IMR-90 (cell line): ENCODE results near the gene SLC35B3. TPM values are rescaled to one million over a fixed set of nuclear protein-coding genes. Genes with fewer than 3 reads are reported as not detected.
"Not testable (repeated sequence)": the region's sequence is repeated elsewhere in the genome, so short reads cannot be mapped to it uniquely, and the experiment has no call there.

Source experiments
- ATAC-seq: fragments of 200-7000 bp; cut with Tn5 transposase; 2 replicates; pipeline ENCODE4 v1.9.1; 2020; ENCODE audit warnings: low read depth, mild to moderate bottlenecking, moderate library complexity
- BruUV-seq: library from RNA; stranded (reverse); fragments of 400-500 nt; replicated peaks from 2 replicates; lab custom pipeline; 2021; lab: Mats Ljungman, UMichigan
- CTCF ChIA-PET: fragments of 300-600 bp; formaldehyde crosslinking; extraction: SDS; loops from one replicate; lab custom pipeline; 2021; ENCODE audit warnings: antibody characterized with exemption; lab: Yijun Ruan, JAX
- POLR2A ChIA-PET: fragments of 300-600 bp; sonication (Branson Sonifier 250); formaldehyde crosslinking; loops from one replicate; lab custom pipeline; 2022; ENCODE audit warnings: antibody characterized with exemption; ENCODE audit not compliant: unreplicated experiment; lab: Charles Lee
- DNase-seq: peaks from one replicate; pipeline ENCODE4 v3.0.0; 2013
- H2AFZ ChIP-seq: replicated peaks from 2 replicates; pipeline ENCODE3; 2013; ENCODE audit warnings: low read length, mild to moderate bottlenecking; ENCODE audit not compliant: poor library complexity
- H2AK5ac ChIP-seq: 2 replicates; pipeline ENCODE4 v1.6.1; 2013; ENCODE audit warnings: low read depth, low read length, inconsistent platforms
- H2AK9ac ChIP-seq: replicated peaks from 2 replicates; pipeline ENCODE3; 2013; ENCODE audit warnings: mild to moderate bottlenecking, low read depth, low read length, moderate library complexity; ENCODE audit not compliant: poor library complexity
- H2BK120ac ChIP-seq: 2 replicates; pipeline ENCODE4 v1.6.1; 2013; ENCODE audit warnings: low read depth, low read length, inconsistent platforms
- H2BK15ac ChIP-seq: 3 replicates; pipeline ENCODE4 v1.6.1; 2013; ENCODE audit warnings: low read depth, low read length, inconsistent platforms
- H2BK20ac ChIP-seq: 2 replicates; pipeline ENCODE4 v1.6.1; 2013; ENCODE audit warnings: low read depth, mild to moderate bottlenecking, inconsistent platforms, low read length, moderate library complexity
- H2BK5ac ChIP-seq: 2 replicates; pipeline ENCODE4 v1.6.1; 2013; ENCODE audit warnings: mild to moderate bottlenecking, low read depth, low read length, inconsistent platforms; ENCODE audit not compliant: poor library complexity, severe bottlenecking
- H3K14ac ChIP-seq: replicated peaks from 2 replicates; pipeline ENCODE4 v1.6.1; 2013; ENCODE audit warnings: low read depth, low read length, inconsistent platforms
- H3K18ac ChIP-seq: 2 replicates; pipeline ENCODE4 v1.6.1; 2013; ENCODE audit warnings: low read depth, low read length, control low read depth
- H3K23ac ChIP-seq: 2 replicates; pipeline ENCODE4 v1.6.1; 2013; ENCODE audit warnings: low read depth, low read length, inconsistent platforms
- H3K27ac ChIP-seq: 2 replicates; pipeline ENCODE4 v1.5.1; 2013; ENCODE audit warnings: mild to moderate bottlenecking, control low read depth, low read length; ENCODE audit not compliant: insufficient read depth
- H3K27me3 ChIP-seq: 2 replicates; pipeline ENCODE4 v1.6.1; 2013; ENCODE audit warnings: low read length; ENCODE audit not compliant: control insufficient read depth, insufficient read depth
- H3K36me3 ChIP-seq: 2 replicates; pipeline ENCODE4 v1.6.1; 2013; ENCODE audit warnings: low read length, mixed read lengths; ENCODE audit not compliant: control insufficient read depth, insufficient read depth
- H3K4ac ChIP-seq: 2 replicates; pipeline ENCODE4 v1.6.1; 2013; ENCODE audit warnings: low read depth, low read length, inconsistent platforms
- H3K4me1 ChIP-seq: 2 replicates; pipeline ENCODE4 v1.6.1; 2013; ENCODE audit warnings: low read length, mixed read lengths; ENCODE audit not compliant: control insufficient read depth, insufficient read depth
- H3K4me2 ChIP-seq: 2 replicates; pipeline ENCODE4 v1.6.1; 2013; ENCODE audit warnings: low read depth, mild to moderate bottlenecking, control low read depth, low read length, moderate library complexity
- H3K4me3 ChIP-seq: 2 replicates; pipeline ENCODE4 v1.5.1; 2013; ENCODE audit warnings: low read depth, mild to moderate bottlenecking, control low read depth, low read length, moderate library complexity; ENCODE audit not compliant: insufficient read depth
- H3K56ac ChIP-seq: 2 replicates; pipeline ENCODE4 v1.6.1; 2013; ENCODE audit warnings: low read length, inconsistent platforms; ENCODE audit not compliant: insufficient read depth; ENCODE audit errors: extremely low read depth
- H3K79me1 ChIP-seq, 2 experiments: 2 replicates each; pipeline ENCODE4 v1.6.1; 2013; ENCODE audit warnings: low read length in 2 of 2, inconsistent platforms in 1 of 2, low read depth in 1 of 2
- H3K9ac ChIP-seq: 2 replicates; pipeline ENCODE4 v1.6.1; 2013; ENCODE audit warnings: low read depth, low read length, control low read depth
- H3K9me1 ChIP-seq: 2 replicates; pipeline ENCODE4 v1.6.1; 2013; ENCODE audit warnings: low read length, inconsistent platforms; ENCODE audit not compliant: insufficient read depth
- H3K9me3 ChIP-seq: 2 replicates; pipeline ENCODE4 v1.6.1; 2013; ENCODE audit warnings: low read length; ENCODE audit not compliant: control insufficient read depth, insufficient read depth
- H4K20me1 ChIP-seq: 2 replicates; pipeline ENCODE4 v1.6.1; 2013; ENCODE audit warnings: low read length, inconsistent platforms; ENCODE audit not compliant: insufficient read depth
- H4K5ac ChIP-seq: 2 replicates; pipeline ENCODE4 v1.6.1; 2013; ENCODE audit warnings: mild to moderate bottlenecking, low read depth, low read length, control low read depth
- H4K8ac ChIP-seq, 2 experiments: 2 replicates each; pipeline ENCODE4 v1.6.1; 2013; ENCODE audit warnings: low read depth in 2 of 2, low read length in 2 of 2, control low read depth in 1 of 2, inconsistent platforms in 1 of 2
- H4K91ac ChIP-seq: 2 replicates; pipeline ENCODE4 v1.6.1; 2013; ENCODE audit warnings: low read depth, low read length, inconsistent platforms; ENCODE audit not compliant: insufficient read depth
- BHLHE40 ChIP-seq: fragments of 150-350 bp; IDR thresholded peaks from 2 replicates; pipeline ENCODE4 v1.6.1; 2016; ENCODE audit warnings: mild to moderate bottlenecking, low read depth, low read length
- CEBPB ChIP-seq: IDR thresholded peaks from 2 replicates; pipeline ENCODE4 v1.6.1; 2012; ENCODE audit warnings: low read depth, low read length, improper control_type of control experiment
- MAFK ChIP-seq: IDR thresholded peaks from 2 replicates; pipeline ENCODE4 v1.6.1; 2012; ENCODE audit warnings: low read depth, low read length, improper control_type of control experiment
- MXI1 ChIP-seq: IDR thresholded peaks from 2 replicates; pipeline ENCODE4 v1.6.1; 2012; ENCODE audit warnings: low read depth, mild to moderate bottlenecking, low read length, moderate library complexity, borderline replicate concordance
- NFE2L2 ChIP-seq: fragments of 150-350 bp; IDR thresholded peaks from 2 replicates; pipeline ENCODE4 v1.6.1; 2016; ENCODE audit warnings: low read depth, mild to moderate bottlenecking, low read length
- WGBS, 2 experiments: methylation state at CpG; one replicate each; pipeline versions ENCODE4 v1.1.5 to v1.1.7; 2013; ENCODE audit warnings: missing lambda C conversion rate in 2 of 2; ENCODE audit not compliant: insufficient read length in 1 of 2; ENCODE audit errors: extremely low coverage in 2 of 2; 5-methylcytosine and 5-hydroxymethylcytosine counted together
- dilution Hi-C: fragments of 300-500 bp; cut with HindIII; formaldehyde crosslinking; loops from one replicate; pipeline ENCODE4 v1.14.3; 2018; ENCODE audit warnings: low sequenced_read_pairs; ENCODE audit not compliant: unreplicated experiment
- in situ Hi-C: fragments of 300-500 bp; cut with MboI; formaldehyde crosslinking; loops from 3 replicates; pipeline ENCODE4 v1.14.3; 2019; ENCODE audit warnings: low sequenced_read_pairs, inconsistent platforms, mixed read lengths
- intact Hi-C: fragments of 100-400 bp; cut with micrococcal nuclease; formaldehyde crosslinking; loops from 2 replicates; pipeline ENCODE4 v1.10.0; 2022
- polyA plus RNA-seq, 3 experiments: library from polyadenylated mRNA; depleted of rRNA; stranded (reverse); fragments of >200 nt; gene quantifications; 2 replicates each; pipeline ENCODE4 v1.2.3, GENCODE V29; 2012; ENCODE audit warnings: low replicate concordance in 1 of 3
- total RNA-seq: library from RNA; depleted of rRNA; stranded (reverse); fragments of >200 nt; gene quantifications from 2 replicates; pipeline ENCODE4 v1.2.3, GENCODE V29; 2012
- TF ChIP-seq, protein P1 (sequence below): fragments of 150-350 bp; IDR thresholded peaks from 2 replicates; pipeline ENCODE4 v1.6.1; 2016; ENCODE audit warnings: low read depth, mild to moderate bottlenecking, low read length, moderate library complexity, borderline replicate concordance
- TF ChIP-seq, protein P2 (sequence below): fragments of 150-350 bp; IDR thresholded peaks from 2 replicates; pipeline ENCODE4 v1.6.1; 2017; ENCODE audit warnings: mild to moderate bottlenecking, antibody characterized with exemption, low read length, low read depth

Gene SLC35B3
- total and polyA plus RNA-seq, 2 of the 4 experiments (the other 2 are of a cell fraction): 19.0 to 21.1 TPM

DNA sequence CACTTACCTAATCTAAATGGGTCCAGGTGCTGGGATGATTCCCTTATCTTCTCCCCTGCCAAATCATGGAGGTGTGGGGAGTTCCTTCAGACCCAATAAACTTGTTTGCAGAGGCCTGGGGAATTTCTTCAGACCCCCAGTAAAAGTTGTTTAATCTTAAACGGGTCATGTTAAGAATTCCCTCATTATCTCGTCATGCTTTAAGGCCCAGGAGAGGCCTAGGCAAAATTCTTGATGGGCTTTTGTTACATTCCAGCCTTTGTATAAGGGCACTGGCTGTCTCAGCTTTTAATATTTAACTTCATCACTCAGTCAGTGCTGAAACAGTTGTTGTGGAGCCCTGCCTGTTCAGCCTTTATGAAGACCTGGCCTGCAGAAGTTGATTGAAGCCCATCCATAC, 11.0 kb upstream of the SLC35B3 start:
- Histone ChIP-seq H2BK5ac (no peak overlapping the region), H3K4ac (no peak overlapping the region), H3K4me2 (no peak overlapping the region), H3K27me3 (no peaks in the 10 kb centered on the region), H3K9me3 (no peaks in the 10 kb centered on the region), H3K27ac (no peak overlapping the region), H4K91ac (no peak overlapping the region), H3K18ac (no peak overlapping the region), H2AFZ (no peak overlapping the region), H3K14ac (no peak overlapping the region), H3K4me3 (no peak overlapping the region), H3K56ac (no peak overlapping the region), H3K4me1 (no peaks in the 10 kb centered on the region), H4K8ac (no peak overlapping the region), H4K5ac (no peak overlapping the region), H3K9ac (no peak overlapping the region), H2AK5ac (no peak overlapping the region), H2AK9ac (no peak overlapping the region), H3K79me1 (no peaks in the 10 kb centered on the region), H3K36me3 (no peaks in the 10 kb centered on the region), H3K23ac (no peak overlapping the region), H2BK15ac (no peak overlapping the region), H2BK120ac (no peak overlapping the region), H4K20me1 (no peaks in the 10 kb centered on the region), H2BK20ac (no peak overlapping the region), H3K9me1 (no peaks in the 10 kb centered on the region)
- dilution Hi-C loops: no loop called here
- ChIA-PET POLR2A (no interaction called here), CTCF (no interaction called here)
- ATAC-seq: no peak
- TF ChIP-seq CEBPB: no peak
- no peak for TF ChIP-seq BHLHE40
- TF ChIP-seq MXI1: no peak
- TF ChIP-seq, protein P1, sequence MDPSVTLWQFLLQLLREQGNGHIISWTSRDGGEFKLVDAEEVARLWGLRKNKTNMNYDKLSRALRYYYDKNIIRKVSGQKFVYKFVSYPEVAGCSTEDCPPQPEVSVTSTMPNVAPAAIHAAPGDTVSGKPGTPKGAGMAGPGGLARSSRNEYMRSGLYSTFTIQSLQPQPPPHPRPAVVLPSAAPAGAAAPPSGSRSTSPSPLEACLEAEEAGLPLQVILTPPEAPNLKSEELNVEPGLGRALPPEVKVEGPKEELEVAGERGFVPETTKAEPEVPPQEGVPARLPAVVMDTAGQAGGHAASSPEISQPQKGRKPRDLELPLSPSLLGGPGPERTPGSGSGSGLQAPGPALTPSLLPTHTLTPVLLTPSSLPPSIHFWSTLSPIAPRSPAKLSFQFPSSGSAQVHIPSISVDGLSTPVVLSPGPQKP: no peak
- no peak for TF ChIP-seq MAFK
- TF ChIP-seq, protein P2, sequence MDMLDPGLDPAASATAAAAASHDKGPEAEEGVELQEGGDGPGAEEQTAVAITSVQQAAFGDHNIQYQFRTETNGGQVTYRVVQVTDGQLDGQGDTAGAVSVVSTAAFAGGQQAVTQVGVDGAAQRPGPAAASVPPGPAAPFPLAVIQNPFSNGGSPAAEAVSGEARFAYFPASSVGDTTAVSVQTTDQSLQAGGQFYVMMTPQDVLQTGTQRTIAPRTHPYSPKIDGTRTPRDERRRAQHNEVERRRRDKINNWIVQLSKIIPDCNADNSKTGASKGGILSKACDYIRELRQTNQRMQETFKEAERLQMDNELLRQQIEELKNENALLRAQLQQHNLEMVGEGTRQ: no peak
- no peak for TF ChIP-seq NFE2L2
- DNase-seq: no peak
- no TSS peak for BruUV-seq
- in situ Hi-C loops: loop anchor here (25.0 kb wide), 1 partner anchor 1966 kb away; the partner anchor contains the start of gene TFAP2A
- intact Hi-C loops: no loop called here
- no CpG with 5 or more reads among the region's 2 CpGs for WGBS, 2 experiments

DNA sequence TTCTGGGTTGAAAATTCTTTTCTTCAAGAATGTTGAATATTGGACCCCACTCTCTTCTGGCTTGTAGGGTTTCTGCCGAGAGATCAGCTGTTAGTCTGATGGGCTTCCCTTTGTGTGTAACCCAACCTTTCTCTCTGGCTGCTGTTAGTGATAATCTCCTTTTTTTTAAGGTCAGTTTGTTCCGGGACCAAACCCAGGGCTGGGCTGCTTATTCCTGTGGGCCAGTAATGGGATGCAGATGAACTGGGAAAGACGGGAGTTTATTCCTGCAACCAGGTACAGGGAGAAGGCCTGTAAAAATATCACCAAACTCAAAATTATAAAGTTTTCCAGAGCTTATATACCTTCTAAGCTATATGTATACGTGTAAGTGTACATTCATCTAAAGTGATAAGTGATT, 10.6 kb upstream of the SLC35B3 start:
- H3K9ac ChIP-seq, H2BK15ac ChIP-seq, H2BK5ac ChIP-seq, H3K4me1 ChIP-seq, H3K4me2 ChIP-seq, H4K20me1 ChIP-seq, H3K36me3 ChIP-seq, H3K56ac ChIP-seq, H2BK120ac ChIP-seq, ATAC-seq, dilution Hi-C loops, H3K9me3 ChIP-seq, DNase-seq, H3K18ac ChIP-seq, H3K9me1 ChIP-seq, H2BK20ac ChIP-seq, H4K91ac ChIP-seq, H3K27me3 ChIP-seq, BruUV-seq, H2AK5ac ChIP-seq, H4K5ac ChIP-seq, H3K23ac ChIP-seq, H3K27ac ChIP-seq, CTCF ChIA-PET, intact Hi-C loops, H2AFZ ChIP-seq, H3K79me1 ChIP-seq, H3K4me3 ChIP-seq, H4K8ac ChIP-seq, H3K4ac ChIP-seq, H2AK9ac ChIP-seq, POLR2A ChIA-PET, H3K14ac ChIP-seq: not testable (repeated sequence)
- WGBS, 2 experiments: no CpG with 5 or more reads among the region's 4 CpGs
- in situ Hi-C loops: loop anchor here (25.0 kb wide), 1 partner anchor 1966 kb away; the partner anchor contains the start of gene TFAP2A
